GM19035 (cell line): ENCODE results near the gene IL34.
"Not testable (repeated sequence)": the region's sequence is repeated elsewhere in the genome, so short reads cannot be mapped to it uniquely, and the experiment has no call there.

Experiments
- ATAC-seq: cut with Tn5 transposase; IDR thresholded peaks from one replicate; pipeline ENCODE4 v1.9.1; 2021; ENCODE audit not compliant: unreplicated experiment

The IL34 gene

GRCh38 chr16:70646260-70647241 is at the start of gene IL34:
Gene IL34, plus strand, starts transcription at chr16:70646559. Its CDS starts 389 bp downstream, at chr16:70646948.
- no peak for ATAC-seq

GRCh38 chr16:70597135-70597835 is 49.1 kb upstream of the IL34 start:
- no peak for ATAC-seq

GRCh38 chr16:70598937-70599503 is 47.3 kb upstream of the IL34 start:
- no peak for ATAC-seq

- no peak for ATAC-seq
These were observed 45.6 kb upstream of the IL34 start for GRCh38 chr16:70600730-70601129.

- no peak for ATAC-seq
These were observed 44.5 kb upstream of the IL34 start for GRCh38 chr16:70601576-70602575.

- no peak for ATAC-seq
These were observed 43.5 kb upstream of the IL34 start for GRCh38 chr16:70602831-70603230.

- ATAC-seq = no peak
These were observed 41.7 kb upstream of the IL34 start for GRCh38 chr16:70604407-70605282.

- ATAC-seq = no peak
These were observed 41.1 kb upstream of the IL34 start for GRCh38 chr16:70605283-70605657.

GRCh38 chr16:70608521-70608920 is 37.8 kb upstream of the IL34 start:
- ATAC-seq = no peak

GRCh38 chr16:70610273-70611223 is 35.8 kb upstream of the IL34 start:
- no peak for ATAC-seq

GRCh38 chr16:70611224-70611598 is 35.1 kb upstream of the IL34 start:
- ATAC-seq = no peak

- ATAC-seq = no peak
These were observed 34.5 kb upstream of the IL34 start for GRCh38 chr16:70611785-70612303.

GRCh38 chr16:70612931-70613330 is 33.4 kb upstream of the IL34 start:
- no peak for ATAC-seq

GRCh38 chr16:70614208-70614951 is 32.0 kb upstream of the IL34 start:
- ATAC-seq = no peak

GRCh38 chr16:70615945-70616344 is 30.4 kb upstream of the IL34 start:
- no peak for ATAC-seq

GRCh38 chr16:70621864-70622263 is 24.5 kb upstream of the IL34 start:
- ATAC-seq = not testable (repeated sequence)

- no peak for ATAC-seq
These were observed 18.7 kb upstream of the IL34 start for GRCh38 chr16:70627696-70628095.
